D721Med (cell line): ENCODE measurements around the gene CACNB2.

Experiments used
- DNase-seq: peaks from one replicate; pipeline ENCODE4 v3.0.0; 2011; ENCODE audit warnings: low spot score; ENCODE audit not compliant: insufficient read length
- FAIRE-seq: peaks from 2 replicates; lab custom pipeline; 2011; peaks lifted over from hg19 to GRCh38; lab: Jason Lieb, UNC
- TF ChIP-seq, protein P1 (sequence below): IDR thresholded peaks from 2 replicates; pipeline ENCODE4 v1.5.1; 2012; ENCODE audit warnings: mild to moderate bottlenecking, control low read depth; ENCODE audit not compliant: insufficient read depth; ENCODE audit errors: missing control alignments

The CACNB2 gene

GRCh38 chr10:18549105-18549504 lies 408.9 kb downstream of the CACNB2 start:
- no peak for FAIRE-seq
- TF ChIP-seq, protein P1, sequence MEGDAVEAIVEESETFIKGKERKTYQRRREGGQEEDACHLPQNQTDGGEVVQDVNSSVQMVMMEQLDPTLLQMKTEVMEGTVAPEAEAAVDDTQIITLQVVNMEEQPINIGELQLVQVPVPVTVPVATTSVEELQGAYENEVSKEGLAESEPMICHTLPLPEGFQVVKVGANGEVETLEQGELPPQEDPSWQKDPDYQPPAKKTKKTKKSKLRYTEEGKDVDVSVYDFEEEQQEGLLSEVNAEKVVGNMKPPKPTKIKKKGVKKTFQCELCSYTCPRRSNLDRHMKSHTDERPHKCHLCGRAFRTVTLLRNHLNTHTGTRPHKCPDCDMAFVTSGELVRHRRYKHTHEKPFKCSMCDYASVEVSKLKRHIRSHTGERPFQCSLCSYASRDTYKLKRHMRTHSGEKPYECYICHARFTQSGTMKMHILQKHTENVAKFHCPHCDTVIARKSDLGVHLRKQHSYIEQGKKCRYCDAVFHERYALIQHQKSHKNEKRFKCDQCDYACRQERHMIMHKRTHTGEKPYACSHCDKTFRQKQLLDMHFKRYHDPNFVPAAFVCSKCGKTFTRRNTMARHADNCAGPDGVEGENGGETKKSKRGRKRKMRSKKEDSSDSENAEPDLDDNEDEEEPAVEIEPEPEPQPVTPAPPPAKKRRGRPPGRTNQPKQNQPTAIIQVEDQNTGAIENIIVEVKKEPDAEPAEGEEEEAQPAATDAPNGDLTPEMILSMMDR = no peak
- no peak for DNase-seq

GRCh38 chr10:18551473-18551872 lies 411.2 kb downstream of the CACNB2 start:
- DNase-seq (no peak), FAIRE-seq (no peak)
- TF ChIP-seq, protein P1 = no peak

DNA sequence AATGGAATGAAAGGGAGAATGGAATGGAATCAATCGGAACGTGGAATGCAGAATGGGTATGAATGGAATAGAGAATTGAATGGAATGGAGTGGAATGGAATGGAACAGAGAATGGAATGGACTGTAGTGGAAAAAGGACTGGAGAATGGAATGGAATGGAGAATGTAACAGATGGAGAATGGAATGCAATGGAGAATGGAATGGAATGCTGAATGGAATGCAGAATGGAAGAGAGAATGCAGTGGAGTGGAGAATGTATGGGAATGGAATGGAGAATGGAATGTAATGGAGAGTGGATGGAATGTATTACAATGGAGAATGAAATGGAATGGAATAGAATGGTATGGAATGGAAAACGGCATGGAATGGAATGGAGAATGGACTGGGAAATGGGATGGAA lies 414.3 kb downstream of the CACNB2 start:
- no peak for DNase-seq
- TF ChIP-seq, protein P1 = no peak
- FAIRE-seq = no peak

GRCh38 chr10:18556522-18557147 lies 416.4 kb downstream of the CACNB2 start:
- no peak for FAIRE-seq
- TF ChIP-seq, protein P1 = no peak
- DNase-seq = no peak

GRCh38 chr10:18557960-18558359 lies 417.7 kb downstream of the CACNB2 start:
- FAIRE-seq (no peak), DNase-seq (no peak)
- TF ChIP-seq, protein P1 = no peak

- DNase-seq = no peak
- TF ChIP-seq, protein P1 = no peak
- FAIRE-seq = no peak
Observed at GRCh38 chr10:18561861-18562551, 421.8 kb downstream of the CACNB2 start.

GRCh38 chr10:18563003-18563726 lies 422.9 kb downstream of the CACNB2 start:
- TF ChIP-seq, protein P1 = no peak
- FAIRE-seq = no peak
- no peak for DNase-seq
